Measurements from ENCODE around the gene FARP1. TPM values are rescaled to one million over a fixed set of nuclear protein-coding genes. Genes with fewer than 3 reads are reported as not detected.
A peak's percentile ranks its signal among the peaks of the same experiment; 100 is the strongest.

Gene FARP1
- total RNA-seq, 1 donor from 2014 or later, result 9.8 TPM

DNA sequence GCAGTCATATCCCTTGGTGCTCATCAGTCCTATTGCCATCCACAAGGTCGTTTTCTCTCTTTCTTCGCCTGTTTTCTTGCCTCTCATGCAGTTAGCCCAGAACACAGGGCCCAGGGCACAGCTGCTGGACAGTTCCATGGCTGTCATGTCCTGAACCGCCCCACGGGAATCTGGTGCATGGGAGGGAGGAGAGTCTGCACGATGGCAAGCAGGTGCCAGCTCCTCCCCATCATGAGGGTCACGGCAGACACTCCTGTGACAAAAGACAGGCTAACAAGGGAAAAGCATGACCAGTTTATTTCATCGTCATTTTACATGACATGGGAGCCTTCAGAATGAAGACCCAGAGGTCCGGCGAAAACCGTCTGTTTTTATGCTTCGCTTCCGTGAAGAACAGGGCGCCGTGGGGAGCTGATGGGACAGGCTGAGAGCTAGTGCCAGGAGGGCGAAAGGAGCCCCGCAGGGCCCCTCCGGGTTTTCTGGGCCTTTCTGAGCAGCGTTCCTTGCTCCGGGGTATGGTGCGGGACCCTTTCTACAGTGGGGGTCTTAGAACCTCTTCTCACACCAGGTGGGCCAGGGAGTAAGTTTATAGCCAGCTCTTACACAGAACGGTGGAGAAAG, 298.3 kb downstream of the FARP1 start:
- DNase-seq (ENCODE audit: low read depth in 2 of 2), result no peak

DNA sequence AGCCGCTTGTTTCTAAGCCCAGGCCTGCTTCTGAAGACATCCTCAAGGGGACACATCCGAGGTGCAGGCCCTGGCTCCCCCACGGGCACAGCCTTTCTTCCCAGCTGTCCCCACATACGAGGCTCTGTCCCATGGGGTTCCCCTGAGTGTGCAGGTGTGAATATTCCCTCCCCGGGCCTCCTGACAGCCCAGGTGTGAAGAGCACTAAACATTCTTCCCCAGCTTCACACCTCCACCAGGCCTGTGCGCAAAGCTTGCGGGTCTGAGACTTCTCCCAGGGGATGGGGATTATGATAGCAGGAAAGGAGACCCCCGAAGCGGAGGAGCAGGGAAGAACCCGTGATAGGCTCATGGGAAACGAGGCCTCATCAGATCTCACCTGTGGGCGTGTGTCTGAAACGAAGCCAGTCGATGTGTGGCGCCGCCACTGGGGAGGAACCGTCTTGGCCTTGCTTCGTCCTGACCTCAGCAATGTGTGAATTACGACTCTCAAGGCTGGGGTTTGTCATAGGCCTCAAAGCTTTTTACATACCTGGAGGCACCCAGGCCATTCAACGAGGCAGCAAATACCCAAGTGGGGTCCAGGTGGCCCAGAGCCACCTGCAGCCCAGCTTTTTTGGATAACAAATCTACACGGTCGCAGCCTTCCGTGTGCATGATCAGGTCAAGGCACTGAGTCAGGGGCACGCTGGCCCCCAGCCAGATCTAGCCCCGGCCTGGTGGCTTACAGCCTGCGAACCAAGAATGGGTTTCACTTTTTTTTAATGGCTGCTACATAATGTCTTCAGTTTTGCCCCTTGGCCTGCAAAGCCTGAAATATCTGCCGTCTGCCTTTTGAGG, 299.7 kb downstream of the FARP1 start:
- no peak for DNase-seq (ENCODE audit: low read depth in 2 of 2)

DNA sequence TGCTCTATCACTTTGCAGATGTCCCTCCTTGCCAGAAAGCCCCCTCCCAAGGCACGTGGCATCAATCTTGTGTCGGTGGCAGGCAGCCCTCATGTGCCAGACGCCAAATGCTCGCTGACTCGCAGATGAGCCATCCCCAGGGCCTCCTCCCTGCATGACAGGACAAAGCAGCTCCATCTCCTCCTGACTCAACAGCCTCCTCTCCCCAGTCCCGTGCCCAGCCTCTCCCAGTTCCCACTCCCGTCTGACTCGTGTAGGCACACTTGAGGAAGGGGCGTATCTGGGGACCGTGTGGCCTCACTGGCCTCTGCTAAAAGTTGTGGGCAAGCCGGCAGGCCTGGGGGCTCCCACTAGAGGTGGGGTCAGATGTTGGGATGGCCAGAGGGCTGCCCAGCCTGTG, 300.4 kb downstream of the FARP1 start:
- DNase-seq (ENCODE audit: low read depth in 2 of 2), result peak in 1 of 2 donors; percentile 13

GRCh38 chr13:98443800-98444325, 301.0 kb downstream of the FARP1 start:
- DNase-seq (ENCODE audit: low read depth in 2 of 2), result no peak

- no peak for DNase-seq (ENCODE audit: low read depth in 2 of 2)
Observed at GRCh38 chr13:98444381-98444780, 301.5 kb downstream of the FARP1 start.

- peak; percentile 16 to 56 for DNase-seq (ENCODE audit: low read depth in 2 of 2)
Observed at GRCh38 chr13:98445340-98446233, 302.7 kb downstream of the FARP1 start.

DNA sequence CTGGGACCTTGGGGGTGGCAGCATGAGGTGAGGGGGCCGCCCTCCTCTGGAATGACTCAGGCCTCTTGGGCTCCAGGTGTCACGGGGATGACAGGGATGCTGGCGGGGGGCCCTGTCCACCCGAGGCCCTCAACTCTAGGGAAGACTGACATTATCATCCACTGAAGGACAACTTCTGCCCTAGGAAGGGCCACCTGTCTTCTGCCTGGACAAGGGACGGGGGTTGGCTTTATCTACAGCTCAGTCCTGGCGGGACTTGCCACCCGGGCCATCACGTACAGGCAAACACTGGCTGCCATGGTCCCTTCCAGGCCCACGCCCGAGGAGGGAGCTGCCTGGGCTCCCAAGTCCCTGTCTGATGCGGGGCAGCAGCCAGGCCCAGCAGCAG, 303.3 kb downstream of the FARP1 start:
- DNase-seq (ENCODE audit: low read depth in 2 of 2), result no peak

DNA sequence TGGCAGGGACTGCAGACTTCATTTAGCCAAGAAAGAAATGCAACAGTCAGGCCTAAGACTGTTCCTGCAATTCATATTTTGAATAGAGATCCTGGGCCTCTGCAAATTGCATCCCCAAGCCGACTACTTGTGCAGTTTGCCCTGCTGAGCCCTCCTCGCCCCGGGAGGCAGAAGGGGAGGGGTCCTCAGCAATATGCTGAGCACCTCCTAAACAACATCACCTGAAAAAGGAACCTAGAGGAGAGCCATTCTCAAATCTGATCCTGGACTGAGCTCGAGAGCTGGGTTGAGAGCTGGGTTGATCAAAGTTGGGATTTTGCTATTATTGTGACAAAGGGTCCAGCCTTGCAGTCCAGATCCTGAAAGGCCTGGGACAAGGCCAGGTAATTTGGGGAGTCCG, 304.2 kb downstream of the FARP1 start:
- DNase-seq (ENCODE audit: low read depth in 2 of 2), result no peak

DNA sequence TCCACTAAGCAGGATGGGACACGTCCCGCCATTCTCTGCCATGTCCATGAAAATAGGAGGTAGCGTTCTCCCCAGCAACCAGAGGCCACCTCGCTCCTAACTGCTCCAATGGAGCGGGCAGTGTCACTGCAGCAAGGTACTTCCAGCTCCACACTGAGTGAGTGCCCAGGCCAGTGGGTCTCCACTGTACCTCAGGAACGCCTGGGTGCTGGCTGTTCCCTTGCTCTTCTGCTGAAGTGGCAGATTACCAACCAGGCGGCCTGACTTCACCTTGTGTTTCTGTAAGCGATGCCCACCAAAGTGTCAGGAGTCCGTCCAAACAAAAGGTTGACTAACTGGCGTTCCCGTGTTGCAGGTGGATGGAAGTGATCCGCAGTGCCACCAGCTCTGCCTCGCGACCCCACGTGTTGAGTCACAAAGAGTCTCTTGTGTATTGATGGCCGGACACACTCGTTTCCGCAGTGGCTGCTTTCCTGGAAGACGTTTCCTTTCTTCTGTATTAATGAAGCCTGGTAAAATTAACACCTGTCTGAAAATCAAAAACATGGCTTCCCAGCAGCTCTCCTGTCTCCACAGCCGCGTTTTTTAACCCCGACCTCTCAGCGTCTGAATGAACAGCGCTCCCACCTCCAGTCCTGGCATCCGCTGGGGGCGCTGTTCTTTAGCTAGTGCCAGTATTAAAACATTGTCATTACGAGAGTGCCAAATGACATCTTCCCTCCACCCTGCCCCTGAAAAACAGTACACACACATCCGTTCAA, 305.2 kb downstream of the FARP1 start:
- peak; percentile 47 to 77 for DNase-seq (ENCODE audit: low read depth in 2 of 2)

DNA sequence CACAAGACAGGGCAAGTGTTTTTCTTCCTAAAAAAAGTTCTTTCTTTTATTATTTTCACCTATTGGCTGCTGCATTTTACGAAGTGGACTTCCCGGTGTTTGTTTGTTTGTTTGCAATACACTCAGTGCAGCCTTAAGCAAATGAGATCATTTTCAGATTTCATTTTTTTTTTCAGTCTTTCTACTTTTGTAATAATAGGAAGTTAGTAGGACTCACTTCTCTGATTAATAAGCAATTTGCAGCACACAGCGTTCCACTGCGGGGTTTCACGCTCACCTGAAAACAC, 305.7 kb downstream of the FARP1 start:
- no peak for DNase-seq (ENCODE audit: low read depth in 2 of 2)

GRCh38 chr13:98449273-98449672, 306.4 kb downstream of the FARP1 start:
- no peak for DNase-seq (ENCODE audit: low read depth in 2 of 2)

DNA sequence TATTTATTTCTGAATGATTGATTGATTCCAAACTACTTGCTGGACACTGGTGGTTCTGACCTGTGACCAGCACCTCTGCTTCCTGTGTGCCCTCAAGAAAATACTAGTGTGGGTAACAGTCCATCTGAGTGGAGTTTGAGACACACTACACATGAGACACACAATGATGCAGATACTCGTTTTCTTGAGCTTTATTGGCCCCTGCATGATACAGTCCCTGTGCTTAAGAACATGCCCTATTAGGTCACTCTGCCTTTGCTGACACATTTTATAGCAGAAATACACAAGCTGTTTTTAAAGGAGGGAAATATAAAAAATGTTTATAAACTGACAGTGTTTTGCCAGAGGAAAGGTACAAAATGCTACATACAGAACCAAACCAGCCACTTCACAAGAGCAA, 307.1 kb downstream of the FARP1 start:
- DNase-seq (ENCODE audit: low read depth in 2 of 2), result no peak

GRCh38 chr13:98450539-98451111, 307.7 kb downstream of the FARP1 start:
- peak in 1 of 2 donors; percentile 15 for DNase-seq (ENCODE audit: low read depth in 2 of 2)

- DNase-seq (ENCODE audit: low read depth in 2 of 2), result no peak
Observed at GRCh38 chr13:98451676-98452470, 309.0 kb downstream of the FARP1 start.

DNA sequence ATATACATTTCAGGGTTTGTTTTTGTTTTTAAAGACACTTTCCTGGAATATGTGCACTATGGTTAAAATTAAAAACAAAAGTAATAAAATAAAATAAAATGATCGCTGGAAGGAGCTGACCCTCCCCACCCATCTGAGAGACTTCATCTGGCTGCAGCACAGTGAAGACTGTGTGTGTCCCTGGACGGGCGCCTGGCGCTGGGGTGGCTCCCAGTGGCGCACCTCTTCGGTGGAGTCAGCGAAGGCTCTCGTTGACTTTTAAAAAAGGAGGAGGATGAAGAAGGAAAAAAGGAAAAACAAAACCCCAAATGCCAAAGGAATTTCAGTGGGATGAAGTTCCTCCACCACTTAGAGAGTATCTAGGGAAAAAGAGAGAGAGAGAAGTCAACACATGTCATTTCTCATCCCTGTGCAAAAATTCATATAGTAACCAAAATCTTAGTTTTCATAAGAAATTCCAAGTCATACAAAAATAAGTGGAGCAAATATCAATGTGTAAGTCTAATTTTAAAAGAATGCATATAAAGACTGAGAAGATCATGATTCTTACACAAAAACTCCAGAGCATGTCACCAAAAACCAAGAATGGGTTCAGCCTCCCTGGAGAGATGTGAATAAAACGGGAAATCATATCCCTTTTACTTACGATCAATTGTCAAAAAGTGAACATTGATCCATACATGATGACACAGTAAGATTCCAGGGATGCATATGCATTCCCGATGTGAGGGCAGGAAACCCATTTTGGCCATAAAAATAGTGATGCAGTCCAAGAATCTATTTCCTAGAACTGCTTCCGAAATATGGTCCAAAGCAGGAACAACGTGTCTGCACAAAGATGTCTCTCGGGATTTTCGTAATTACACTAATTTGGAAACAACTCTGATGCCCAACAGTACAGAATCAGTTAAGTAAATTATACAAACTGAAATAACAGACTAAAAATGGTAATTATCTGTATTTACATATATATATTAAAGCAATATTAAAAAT, 310.3 kb downstream of the FARP1 start:
- no peak for DNase-seq (ENCODE audit: low read depth in 2 of 2)

DNA sequence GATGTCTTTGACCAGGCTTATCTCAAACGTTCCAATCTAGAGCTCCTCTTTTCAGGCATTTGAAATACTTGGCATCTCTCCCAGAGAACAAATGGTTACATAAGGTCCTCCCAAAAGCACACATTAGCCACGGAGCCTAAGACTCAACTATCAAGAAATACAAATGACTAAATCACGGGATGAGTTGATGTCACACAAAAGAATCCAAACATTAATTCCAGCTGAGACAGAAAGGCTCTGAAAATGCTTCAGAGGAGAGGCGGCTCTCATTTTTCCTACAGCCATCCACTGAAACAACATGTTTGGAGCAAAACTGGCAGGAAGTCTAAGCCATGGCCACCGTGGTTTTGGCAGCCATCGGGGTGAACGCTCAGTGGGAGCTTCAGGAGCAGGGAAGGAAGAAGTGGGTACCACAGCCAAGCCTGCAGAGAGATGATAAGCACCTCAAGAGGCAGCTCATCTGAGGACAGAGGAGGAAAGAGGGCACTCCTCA, 311.5 kb downstream of the FARP1 start:
- DNase-seq (ENCODE audit: low read depth in 2 of 2), result peak in 1 of 2 donors; percentile 23

- DNase-seq (ENCODE audit: low read depth in 2 of 2), result no peak
Observed at GRCh38 chr13:98456413-98456845, 313.5 kb downstream of the FARP1 start.

- no peak for DNase-seq (ENCODE audit: low read depth in 2 of 2)
Observed at GRCh38 chr13:98457053-98457452, 314.2 kb downstream of the FARP1 start.

DNA sequence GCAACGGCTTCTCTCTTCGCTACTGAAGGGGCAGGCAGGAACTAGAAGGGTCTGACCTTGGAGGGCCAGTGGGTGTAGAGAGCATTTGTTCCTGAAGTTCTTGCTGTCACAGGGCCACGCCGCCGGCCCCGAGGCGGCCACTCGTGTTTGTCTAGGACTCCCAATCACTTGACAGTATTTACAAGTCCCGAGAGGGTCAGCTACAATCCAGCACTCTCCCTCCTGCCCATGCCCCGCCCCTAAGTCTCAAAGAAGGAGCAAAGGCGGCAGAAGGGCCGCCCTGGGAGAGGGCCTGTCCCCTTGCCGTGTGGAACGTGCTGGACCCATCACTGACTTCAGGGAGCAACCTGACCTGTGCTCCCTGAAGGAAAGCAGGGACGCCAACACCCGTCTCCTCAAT, 315.5 kb downstream of the FARP1 start:
- no peak for DNase-seq (ENCODE audit: low read depth in 2 of 2)
